ENCODE data around the gene MAP3K4. TPM values are rescaled to one million over a fixed set of nuclear protein-coding genes. Genes with fewer than 3 reads are reported as not detected.

MAP3K4 gene
- total RNA-seq, 4 donors from 2014 or later: 22.5 to 38.0 (median 27.4) TPM

DNA sequence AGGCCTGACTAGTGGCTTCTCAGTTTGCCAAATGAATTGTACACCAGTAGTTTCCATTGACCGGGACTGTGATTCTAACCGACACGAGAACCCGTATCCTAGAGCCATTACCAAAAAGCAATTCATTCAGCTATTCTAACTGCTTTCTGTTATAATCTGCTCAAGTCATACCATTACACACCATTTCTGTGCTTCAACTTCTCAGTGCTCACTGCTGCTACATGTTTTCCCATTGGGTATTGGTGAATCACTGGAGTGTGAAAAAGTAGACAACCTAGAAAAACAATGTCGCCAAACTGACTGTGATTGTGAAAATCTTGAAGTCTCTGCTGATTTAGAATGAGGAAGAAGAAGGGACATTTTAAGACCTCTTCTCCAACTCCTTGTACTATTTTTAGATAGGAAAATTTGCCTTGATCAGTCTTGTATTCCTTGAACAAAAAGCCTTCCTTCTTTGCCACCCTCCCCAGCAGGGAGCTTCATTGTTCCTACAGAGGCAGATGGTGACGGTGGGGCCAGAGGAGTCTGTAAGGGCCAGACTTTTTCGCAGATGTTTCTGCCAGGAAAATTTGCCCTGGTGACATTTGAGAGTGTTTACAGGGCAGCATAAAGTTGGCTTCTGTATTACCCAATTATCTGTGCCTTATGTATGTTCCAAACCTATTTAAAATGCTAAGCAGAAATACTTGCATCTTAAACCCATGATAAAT lies 31.7 kb upstream of the MAP3K4 start:
- Histone ChIP-seq H3K4me1 (peaks cover 0 to 23% (median 0%) of the 10 kb centered on the region in 3 donors), H3K27me3 (no peaks in the 10 kb centered on the region), H3K9me3 (no peaks in the 10 kb centered on the region), H3K27ac (no peak overlapping the region), H3K4me3 (no peak overlapping the region), H3K36me3 (no peaks in the 10 kb centered on the region)
- WGBS, 2 donors: 85 to 88% methylated on average over 7 of the region's 7 CpGs
- no peak for DNase-seq
- TF ChIP-seq CTCF (IDR thresholded peaks at IDR 0.05): no peak
- intact Hi-C loops (cut with DNase I): no loop called here

DNA sequence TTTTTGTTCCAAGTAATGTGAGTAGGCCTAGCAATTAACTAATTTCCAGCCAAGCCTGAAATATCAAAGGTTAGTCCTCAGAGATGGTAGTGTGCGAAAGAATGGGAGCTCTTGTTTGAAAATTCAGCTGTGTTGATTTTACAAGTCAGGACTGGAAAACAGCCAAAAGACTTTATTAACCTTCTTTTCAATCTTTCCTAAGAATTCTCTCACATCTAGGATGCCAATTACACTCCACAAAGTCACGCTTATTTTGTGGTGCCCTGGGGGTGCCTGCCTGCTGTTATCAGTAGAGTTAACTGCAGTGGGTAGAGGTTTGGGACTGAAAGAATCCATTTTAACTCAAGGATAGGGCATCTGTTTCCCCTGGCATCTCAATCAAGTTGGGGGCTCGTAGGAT lies 30.7 kb upstream of the MAP3K4 start:
- peaks cover 0 to 21% (median 0%) of the 10 kb centered on the region in 3 donors for H3K4me1 ChIP-seq
- 43 to 44% methylated on average over 3 of the region's 3 CpGs for WGBS, 2 donors
- no peaks in the 10 kb centered on the region for H3K36me3 ChIP-seq
- intact Hi-C loops (cut with DNase I): no loop called here
- no peak for DNase-seq
- H3K9me3 ChIP-seq: no peaks in the 10 kb centered on the region
- TF ChIP-seq CTCF (IDR thresholded peaks at IDR 0.05) (no peak), POLR2A (IDR thresholded peaks at IDR 0.05) (no peak)
- no peak overlapping the region for H3K27ac ChIP-seq
- no peak overlapping the region for H3K4me3 ChIP-seq
- no peaks in the 10 kb centered on the region for H3K27me3 ChIP-seq

- intact Hi-C loops (cut with DNase I): no loop called here
These were observed 28.5 kb upstream of the MAP3K4 start for GRCh38 chr6:160962835-160963623.

GRCh38 chr6:160963651-160964050 lies 27.9 kb upstream of the MAP3K4 start:
- H3K27ac ChIP-seq: no peak overlapping the region
- TF ChIP-seq POLR2A (IDR thresholded peaks at IDR 0.05) (no peak), CTCF (IDR thresholded peaks at IDR 0.05) (no peak)
- H3K36me3 ChIP-seq: no peaks in the 10 kb centered on the region
- DNase-seq: no peak
- no peaks in the 10 kb centered on the region for H3K9me3 ChIP-seq
- H3K4me3 ChIP-seq: no peak overlapping the region
- H3K27me3 ChIP-seq: no peaks in the 10 kb centered on the region
- peaks cover 0 to 10% (median 0%) of the 10 kb centered on the region in 3 donors for H3K4me1 ChIP-seq
- intact Hi-C loops (cut with DNase I): no loop called here
- 63 to 65% methylated on average over 8 of the region's 8 CpGs for WGBS, 2 donors

More at GRCh38 chr6:160962835-160963623, 28.5 kb upstream of the MAP3K4 start:
- Histone ChIP-seq H3K4me3 (no peak overlapping the region), H3K36me3 (no peaks in the 10 kb centered on the region), H3K9me3 (no peaks in the 10 kb centered on the region), H3K27ac (no peak overlapping the region), H3K27me3 (no peaks in the 10 kb centered on the region), H3K4me1 (peaks cover 0 to 10% (median 0%) of the 10 kb centered on the region in 3 donors)
- WGBS, 2 donors: 77 to 88% methylated on average over 10 of the region's 15 CpGs
- no peak for DNase-seq
- TF ChIP-seq POLR2A (IDR thresholded peaks at IDR 0.05) (no peak), CTCF (IDR thresholded peaks at IDR 0.05) (no peak)

DNA sequence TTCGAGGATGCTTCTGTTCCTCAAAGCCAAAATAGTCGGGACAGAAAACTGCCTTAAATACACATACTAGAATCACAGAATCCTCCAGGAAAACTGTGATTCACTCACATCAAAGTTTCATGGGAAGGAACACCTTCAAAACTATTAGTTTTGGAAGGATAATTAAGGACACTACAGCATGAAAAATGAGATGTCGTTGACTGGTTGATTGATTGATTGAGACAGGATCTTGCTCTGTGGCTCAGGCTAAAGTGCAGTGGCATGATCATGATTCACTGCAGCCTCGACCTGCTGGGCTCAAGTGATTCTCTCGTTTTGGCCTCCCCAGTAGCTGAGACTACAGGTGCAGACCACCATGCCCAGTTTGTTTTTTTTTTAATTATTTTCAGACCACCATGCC lies 25.7 kb upstream of the MAP3K4 start:
- TF ChIP-seq POLR2A (IDR thresholded peaks at IDR 0.05): no peak
- no peak for TF ChIP-seq CTCF (IDR thresholded peaks at IDR 0.05)
- H3K4me1 ChIP-seq: peaks cover 0 to 3% (median 0%) of the 10 kb centered on the region in 3 donors
- 71 to 72% methylated on average over 5 of the region's 5 CpGs for WGBS, 2 donors
- no peaks in the 10 kb centered on the region for H3K27me3 ChIP-seq
- intact Hi-C loops (cut with DNase I): no loop called here
- H3K27ac ChIP-seq: no peak overlapping the region
- no peaks in the 10 kb centered on the region for H3K9me3 ChIP-seq
- H3K36me3 ChIP-seq: no peaks in the 10 kb centered on the region
- H3K4me3 ChIP-seq: no peak overlapping the region
- no peak for DNase-seq

Data from esophagus squamous epithelium (tissue), 5 donors.